ENCODE data around the gene CADPS. TPM values are rescaled to one million over a fixed set of nuclear protein-coding genes. Genes with fewer than 3 reads are reported as not detected.

CADPS gene
- total RNA-seq, 1 donor from 2014 or later, result 45.1 TPM

DNA sequence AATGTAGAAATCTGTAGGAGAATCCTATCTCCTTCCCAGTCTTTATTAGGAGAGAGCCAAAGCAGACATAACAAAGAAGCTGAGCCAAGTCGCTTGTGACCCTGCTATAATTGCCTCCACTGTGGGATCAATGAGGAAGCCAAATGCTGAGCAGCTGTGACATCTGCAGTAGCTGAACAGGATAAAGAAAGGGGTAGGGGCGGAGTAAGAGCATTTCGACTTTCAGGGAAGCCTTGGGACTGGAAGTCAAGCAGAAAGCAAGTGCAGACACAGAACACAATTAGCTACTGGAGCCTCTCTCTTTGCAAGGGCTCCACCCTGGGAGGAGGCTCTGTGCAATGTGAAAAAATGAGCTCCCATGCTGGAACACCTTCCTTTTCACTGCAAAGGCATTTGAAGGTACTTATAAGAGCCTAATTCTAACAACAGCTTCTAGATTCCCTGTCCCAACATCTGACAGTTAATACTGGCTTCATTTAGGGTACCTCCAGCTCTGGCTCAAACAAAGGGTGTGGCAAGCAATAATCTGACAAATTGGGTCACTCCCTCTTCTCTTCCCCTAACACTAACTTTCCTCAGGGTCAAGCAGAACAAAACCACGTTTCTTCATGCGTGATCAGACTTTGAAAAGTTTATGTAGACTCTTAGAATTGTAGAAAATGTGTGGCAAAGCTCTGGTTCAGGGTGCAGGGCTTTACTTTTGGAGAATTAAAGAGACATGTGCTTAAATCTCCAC lies 166.4 kb downstream of the CADPS start:
- intact Hi-C loops (cut with DNase I), result no loop called here

DNA sequence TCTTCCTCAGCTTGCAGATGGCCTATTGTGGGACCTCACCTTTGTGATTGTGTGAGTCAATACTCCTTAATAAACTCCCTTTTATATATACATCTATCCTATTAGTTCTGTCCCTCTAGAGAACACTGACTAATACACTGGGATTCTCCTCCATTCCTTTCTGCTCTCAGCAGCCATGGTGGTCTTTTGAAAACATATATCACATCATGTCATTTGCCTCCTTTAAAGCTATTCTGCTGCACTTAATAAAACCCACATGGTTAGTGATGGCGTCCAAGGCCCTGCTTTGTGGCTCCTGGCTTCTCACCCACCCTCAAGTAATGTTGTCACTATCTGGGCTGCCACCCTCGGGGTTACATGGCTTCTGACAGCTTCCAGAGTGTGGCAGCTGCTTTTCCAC lies 169.5 kb downstream of the CADPS start:
- intact Hi-C loops (cut with DNase I), result no loop called here
- no peak for DNase-seq (ENCODE audit: low spot score)

More for the DNA sequence above, 166.4 kb downstream of the CADPS start:
- DNase-seq (ENCODE audit: low spot score), result no peak

DNA sequence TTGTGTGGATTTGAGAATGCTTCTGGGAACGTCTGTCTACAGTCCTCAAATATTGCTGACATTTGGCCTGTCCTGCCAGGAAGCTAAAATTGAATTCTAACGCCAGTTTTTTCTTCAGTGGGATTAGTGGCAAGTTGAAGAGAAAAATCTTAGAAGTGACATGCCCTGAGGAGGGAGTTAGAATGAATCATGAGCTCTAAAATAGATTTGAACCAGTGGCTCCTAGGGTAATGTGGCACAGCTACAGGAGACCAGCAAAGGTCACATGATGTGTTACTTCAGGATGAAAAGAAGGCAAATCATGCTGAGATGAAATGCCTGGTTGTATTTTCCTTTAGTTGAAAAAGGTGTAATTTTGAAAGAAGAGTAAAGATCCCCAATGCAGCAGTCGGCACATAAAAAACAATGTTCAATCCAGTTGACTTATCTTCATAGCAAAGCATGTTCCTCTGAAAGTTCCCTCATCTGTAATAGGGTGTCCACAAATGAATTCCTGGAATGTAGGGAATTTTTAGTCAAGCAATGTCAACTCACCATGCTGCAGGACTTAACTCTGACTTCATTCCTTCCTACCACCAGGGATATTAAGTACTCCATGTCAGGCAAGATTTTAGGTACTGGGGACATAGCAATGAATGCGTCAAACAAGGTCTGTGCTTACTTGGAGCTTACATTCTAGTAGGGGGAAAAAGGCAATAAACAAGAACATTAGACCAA lies 171.6 kb downstream of the CADPS start:
- intact Hi-C loops (cut with DNase I), result no loop called here

DNA sequence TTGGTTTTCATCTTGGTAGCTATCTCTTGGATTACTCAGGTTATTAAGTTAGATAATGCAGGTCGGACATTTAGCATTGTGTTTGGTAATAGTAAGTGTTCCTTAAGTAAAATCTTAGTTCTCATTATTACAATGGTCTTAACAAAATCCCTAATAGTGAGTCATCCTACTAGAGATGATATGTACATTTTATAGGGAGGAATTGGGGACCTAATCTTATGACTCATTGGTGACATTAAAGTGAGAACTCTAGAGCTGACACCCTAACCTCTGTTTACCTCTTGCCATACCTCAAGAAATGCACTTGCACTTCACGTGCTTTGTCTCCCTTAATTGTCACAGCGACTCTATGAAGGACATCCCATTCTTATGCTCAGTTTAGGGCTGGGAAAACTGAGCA lies 174.9 kb downstream of the CADPS start:
- no peak for DNase-seq (ENCODE audit: low spot score)
- intact Hi-C loops (cut with DNase I), result no loop called here

More for the DNA sequence above, 171.6 kb downstream of the CADPS start:
- DNase-seq (ENCODE audit: low spot score), result no peak

DNA sequence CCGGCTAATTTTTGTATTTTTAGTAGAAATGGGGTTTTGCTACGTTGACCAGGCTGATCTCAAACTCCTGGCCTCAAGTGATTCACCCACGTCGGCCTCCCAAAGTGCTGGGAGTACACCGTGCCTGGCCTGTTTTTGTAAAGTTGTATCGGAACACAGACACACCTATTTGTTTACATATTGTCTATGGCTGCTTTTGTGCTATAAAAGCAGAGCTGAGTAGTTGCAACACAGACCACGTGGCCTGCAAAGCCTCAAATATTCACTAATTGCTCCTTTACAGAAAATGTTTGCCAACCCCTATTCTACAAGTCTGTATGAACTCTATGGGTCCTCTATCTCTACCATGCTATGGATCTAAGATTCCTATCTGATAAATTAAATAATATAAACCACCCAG lies 175.5 kb downstream of the CADPS start:
- DNase-seq (ENCODE audit: low spot score), result no peak
- intact Hi-C loops (cut with DNase I), result no loop called here

DNA sequence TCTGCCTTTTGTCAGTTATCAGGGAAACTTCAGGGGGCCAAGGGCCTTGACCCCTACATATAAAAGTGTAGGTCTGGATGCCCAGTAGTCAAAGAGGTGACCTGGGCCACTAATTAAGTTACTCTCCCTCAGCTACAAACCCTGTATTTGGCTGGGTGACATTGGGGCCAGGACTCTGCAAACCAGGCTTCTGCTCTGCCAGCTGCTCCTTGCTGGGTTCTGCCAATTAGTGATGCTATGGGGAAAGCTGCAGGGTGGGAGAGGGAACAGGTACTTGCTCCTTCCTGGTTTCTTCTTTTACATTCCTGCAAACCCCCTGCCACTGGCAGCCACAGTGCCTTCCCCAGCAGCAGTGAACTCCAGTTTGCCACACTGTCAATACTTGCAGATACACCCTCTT lies 179.2 kb downstream of the CADPS start:
- DNase-seq (ENCODE audit: low spot score), result no peak
- intact Hi-C loops (cut with DNase I), result no loop called here

DNA sequence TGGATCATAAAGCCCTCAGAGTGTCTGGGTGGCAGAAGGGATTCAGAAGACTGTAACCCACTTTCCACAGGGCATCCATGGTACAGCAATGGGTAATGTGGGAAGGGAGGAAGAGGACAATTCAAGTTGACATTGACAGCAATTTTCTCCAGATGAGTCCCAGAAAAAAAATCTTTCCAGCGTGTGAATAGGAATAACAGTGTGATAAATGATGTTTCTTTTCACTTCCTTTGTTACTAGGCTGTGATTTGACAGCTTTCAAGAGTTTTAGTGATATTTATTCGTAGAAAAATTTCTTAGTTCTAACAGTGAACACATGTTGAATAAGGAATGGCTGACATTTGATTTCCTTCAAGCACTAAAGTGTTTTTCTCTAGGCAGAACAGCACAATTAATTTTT lies 186.4 kb downstream of the CADPS start:
- no peak for DNase-seq (ENCODE audit: low spot score)
- intact Hi-C loops (cut with DNase I), result no loop called here

DNA sequence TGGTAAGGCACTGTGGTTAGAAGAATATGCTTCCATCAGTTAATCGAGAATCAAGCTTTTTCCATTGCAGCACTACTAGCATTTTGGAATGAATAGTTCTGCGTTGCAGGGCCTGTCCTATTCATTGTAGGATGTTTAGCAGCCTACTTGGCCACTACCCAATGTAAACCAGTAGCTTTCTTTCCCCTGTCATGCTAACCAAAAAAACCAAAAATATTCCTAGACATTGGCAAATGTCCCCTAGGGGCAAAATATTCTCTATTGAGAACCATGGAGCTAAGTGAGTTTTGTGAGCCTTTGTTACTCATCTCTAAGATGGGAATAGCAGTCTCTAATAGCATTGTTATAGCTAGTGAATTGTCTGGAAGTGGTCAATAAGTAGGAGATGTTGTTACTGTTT lies 187.2 kb downstream of the CADPS start:
- DNase-seq (ENCODE audit: low spot score), result no peak
- intact Hi-C loops (cut with DNase I), result no loop called here

DNA sequence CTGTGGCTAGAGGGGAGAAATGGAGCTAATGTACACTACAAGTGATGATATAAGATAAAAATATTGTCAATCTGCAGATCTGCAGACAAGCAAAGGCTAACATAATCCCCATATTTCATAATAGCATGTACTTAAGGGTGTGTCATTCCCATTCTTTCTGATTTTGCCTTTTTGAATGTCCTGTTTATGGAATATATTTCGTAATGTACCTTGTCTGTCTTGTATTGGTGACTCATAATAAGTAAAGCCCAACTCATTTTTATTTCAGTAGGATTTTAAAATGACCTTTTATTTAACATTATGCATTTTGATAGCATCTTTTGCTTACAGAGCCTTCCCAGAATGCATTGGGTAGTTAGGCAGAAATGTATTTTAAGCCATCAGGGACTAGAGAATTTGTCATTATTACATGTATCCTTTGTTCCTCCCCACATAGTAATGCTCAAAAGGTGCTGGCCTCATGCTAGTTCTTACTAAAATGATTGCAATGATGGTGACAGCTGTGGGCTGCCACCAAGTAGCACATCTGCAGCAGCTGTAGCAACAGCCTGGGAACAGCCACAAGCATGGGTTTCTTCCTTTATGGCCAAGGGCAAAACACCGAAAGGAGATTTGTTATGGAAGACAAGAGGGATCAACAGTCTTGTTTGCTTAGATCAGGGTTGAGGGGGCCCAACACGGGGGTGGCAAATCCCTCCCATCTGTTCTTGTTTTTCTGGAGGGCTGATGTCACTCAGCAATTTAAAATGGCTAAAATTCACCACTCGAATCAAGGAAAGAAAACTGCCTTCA lies 188.5 kb downstream of the CADPS start:
- no peak for DNase-seq (ENCODE audit: low spot score)
- intact Hi-C loops (cut with DNase I), result no loop called here

DNA sequence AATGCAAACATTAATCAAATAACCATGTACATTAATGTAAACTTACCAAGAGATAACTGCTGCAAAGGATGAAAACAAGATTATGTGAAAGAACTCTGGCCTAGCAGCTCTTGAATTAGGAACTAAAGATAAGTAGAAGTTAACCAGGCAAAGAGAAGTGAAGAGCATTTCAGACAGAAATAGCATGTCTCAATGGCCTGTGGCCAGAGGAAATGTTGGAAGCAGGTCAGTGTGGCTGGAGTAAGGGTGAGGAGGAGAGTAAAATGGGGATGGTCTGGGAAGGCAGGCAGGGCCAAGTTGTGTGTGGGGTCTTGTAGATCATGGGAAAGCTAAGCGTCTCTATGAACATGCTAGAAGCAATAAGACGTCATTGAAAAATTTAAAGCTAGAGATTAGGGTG lies 192.4 kb downstream of the CADPS start:
- intact Hi-C loops (cut with DNase I), result no loop called here
- no peak for DNase-seq (ENCODE audit: low spot score)

DNA sequence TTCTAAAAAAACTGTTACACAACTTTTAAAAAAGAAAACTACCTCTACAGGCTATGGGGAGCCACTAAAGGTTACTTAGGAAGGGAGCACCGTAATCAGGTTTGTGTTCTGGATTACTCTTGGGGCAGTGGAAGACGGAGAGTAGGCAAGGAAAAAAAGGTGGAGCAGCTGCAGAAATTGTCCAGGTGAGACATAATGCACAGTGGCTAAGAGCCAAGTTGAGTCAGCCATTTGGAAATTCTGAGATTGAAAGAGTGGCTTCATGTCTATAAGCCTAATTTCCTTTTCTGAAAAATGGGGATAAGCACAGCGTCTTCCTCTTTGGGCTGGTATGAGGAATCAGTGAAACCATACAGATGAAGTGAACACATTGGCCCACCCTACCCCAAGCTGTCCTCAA lies 195.2 kb downstream of the CADPS start:
- no peak for DNase-seq (ENCODE audit: low spot score)
- intact Hi-C loops (cut with DNase I), result no loop called here

DNA sequence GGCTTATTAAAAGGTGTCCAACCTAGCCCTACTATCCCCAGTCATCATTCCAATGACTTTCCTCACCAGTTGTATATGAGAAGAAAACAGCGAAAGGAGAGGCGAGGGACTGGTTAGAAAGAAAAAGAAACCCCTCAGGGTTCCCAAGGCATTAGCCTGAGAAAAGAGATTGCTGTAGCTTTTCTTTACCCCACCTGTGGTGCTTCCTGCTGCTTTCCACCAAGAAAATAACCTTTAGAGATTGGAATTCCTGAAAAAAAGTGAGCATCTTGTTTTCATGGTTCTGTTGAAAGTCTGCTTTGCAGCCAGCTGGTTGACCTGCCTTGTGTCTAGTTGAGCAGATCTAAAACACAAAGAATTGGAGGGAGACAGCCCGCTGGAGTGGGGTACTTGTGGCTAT lies 196.4 kb downstream of the CADPS start:
- intact Hi-C loops (cut with DNase I), result no loop called here

DNA sequence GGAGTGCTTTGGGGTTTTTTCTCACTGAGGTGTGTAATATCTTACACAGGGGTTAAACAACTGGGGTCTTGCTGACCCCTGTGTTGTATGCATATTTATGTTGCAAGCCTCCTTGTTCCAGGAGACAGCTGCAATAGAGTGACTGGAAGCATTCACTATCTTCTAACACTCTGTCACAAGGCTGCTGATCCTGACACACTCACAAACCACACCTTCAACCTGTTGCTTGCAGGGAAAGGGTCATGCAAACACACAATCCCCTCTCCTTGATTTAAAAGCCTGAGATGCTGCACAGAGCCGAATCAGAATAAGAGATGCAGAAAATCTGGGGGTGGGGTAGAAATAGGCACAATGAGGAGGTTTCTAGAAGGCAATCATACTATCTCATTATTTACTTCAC lies 197.3 kb downstream of the CADPS start:
- DNase-seq (ENCODE audit: low spot score), result no peak
- intact Hi-C loops (cut with DNase I), result no loop called here

More for the DNA sequence above, 196.4 kb downstream of the CADPS start:
- no peak for DNase-seq (ENCODE audit: low spot score)

DNA sequence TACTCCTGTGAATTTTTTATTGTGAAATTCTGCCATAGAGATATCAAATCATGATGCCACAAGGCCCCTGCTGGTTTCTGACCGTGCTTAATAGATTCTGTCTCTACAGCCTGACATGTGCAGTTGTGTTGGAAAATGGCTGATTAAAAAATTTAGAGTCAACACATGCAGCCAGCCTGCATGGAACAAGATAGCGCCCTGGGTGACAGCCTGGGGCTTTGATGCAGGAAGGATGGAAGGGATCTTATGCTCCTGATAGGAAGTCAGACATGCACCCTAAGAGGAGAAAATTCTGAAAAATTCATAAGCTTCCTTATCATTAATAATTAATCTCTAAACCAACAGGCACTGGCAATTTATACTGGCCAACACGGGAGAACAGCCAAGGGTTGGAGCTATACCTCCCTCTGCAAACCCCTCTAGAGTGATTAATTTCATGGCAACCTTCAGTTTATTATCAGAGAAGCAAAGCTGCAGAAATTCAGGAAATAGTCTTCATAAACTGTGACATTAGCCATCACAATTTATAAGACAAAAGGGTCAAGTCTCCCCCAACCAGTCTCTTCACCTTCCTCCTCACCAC lies 198.4 kb downstream of the CADPS start:
- intact Hi-C loops (cut with DNase I), result no loop called here
- no peak for DNase-seq (ENCODE audit: low spot score)

DNA sequence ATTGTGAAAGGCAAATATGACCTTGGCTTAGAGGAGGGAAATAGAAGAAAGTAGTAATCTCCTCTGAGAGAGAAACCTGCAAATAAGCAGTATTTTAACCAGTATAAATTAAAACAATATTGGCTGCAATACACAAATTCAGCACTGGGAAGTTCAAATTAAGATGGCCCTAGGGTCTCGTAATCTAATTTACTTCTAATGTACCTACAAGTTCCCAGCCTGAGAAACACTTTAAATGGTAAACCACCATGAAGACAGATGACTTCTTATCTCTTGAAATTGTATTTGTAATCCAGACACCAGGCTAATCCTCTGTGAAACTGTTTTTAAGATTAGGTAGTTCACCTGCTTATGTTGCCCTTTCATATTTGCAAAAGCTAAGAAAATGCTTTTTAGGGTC lies 199.7 kb downstream of the CADPS start:
- intact Hi-C loops (cut with DNase I), result no loop called here
- no peak for DNase-seq (ENCODE audit: low spot score)

DNA sequence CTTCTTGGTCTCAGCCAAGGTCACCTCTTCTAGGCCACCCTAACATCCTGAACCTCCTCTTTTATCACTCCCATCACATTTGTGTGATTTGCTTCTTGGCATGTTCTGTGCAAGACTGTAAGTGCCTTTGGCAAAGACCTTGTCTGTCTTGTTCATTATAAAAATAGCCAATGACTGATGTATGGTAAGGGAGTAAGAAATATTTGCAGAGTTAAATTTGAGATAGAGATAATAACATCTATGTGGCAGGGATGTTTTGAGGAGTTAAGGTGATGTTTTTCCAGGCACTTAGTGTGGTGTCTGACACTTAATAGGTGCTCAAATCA lies 202.3 kb downstream of the CADPS start:
- intact Hi-C loops (cut with DNase I), result no loop called here

DNA sequence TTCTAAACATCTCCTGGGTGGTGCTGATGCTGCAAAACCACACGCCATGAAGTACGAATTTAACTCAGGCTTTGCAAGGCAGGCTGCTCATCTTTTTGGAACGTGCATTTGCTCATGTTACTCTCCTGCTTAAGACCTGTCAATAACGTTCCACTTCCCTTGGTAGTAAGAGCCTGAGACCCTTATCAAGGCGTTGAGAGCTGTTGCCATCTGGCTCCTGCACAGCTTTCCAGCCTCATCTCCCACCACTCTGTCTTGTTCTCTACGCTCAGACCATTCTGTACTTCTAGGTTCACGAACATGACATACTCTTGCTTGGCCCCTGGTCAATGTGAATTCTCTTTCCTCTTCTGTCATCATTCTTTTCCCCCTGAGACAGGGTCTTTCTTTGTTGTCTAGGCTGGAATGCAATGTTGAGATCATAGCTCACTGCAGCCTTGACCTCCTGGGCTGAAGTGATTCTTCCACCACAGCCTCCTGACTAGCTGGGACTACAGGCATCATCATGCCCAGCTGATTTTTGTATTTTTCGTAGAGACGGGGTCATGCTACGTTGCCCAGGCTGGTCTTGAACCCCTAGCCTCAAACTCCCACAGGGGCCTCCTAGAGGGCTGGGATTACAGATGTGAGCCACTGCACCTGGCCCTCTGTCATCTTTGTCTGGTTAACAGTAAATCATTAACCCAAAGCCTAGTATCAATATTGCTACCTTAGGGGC lies 202.8 kb downstream of the CADPS start:
- intact Hi-C loops (cut with DNase I), result no loop called here
- DNase-seq (ENCODE audit: low spot score), result no peak

More for the DNA sequence above, 202.3 kb downstream of the CADPS start:
- no peak for DNase-seq (ENCODE audit: low spot score)

DNA sequence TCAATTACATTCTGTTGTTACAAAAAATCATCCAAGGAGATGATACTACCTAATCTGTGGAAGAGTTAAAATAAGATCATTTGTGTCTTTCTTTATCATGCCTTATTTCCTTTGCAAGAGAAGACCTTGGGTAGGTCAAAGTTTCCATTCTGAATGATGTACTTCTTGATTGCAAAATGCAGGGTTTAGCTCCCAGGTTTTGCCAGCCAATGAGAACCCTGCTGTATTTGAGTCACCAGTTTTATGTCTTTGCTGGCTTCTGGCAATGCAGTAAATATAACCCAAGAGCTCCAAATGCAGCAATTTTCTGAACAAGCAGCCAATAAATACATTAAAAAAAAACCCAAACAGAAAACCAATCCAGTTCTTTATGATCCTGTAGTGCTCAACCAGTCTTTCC lies 204.9 kb downstream of the CADPS start:
- intact Hi-C loops (cut with DNase I), result no loop called here
- no peak for DNase-seq (ENCODE audit: low spot score)

DNA sequence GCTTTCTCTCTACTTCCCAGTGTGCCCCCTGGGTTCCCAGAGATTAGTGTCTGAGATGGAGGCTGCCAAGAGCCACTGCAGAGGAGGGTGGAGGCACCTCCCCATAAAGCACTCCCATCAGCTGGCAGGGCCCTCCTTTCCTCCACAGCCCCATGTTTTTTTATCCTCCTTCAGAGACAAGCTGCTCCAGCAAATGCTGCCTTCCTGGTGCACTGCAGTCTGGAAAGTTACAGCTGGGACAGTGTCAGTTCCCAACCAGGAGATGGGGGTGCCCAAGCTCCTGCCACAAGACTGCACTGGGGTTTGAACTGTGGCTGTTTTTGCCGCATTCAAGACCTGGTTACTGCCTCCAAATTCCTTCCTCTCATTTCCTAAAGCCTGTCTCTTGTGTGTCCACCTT lies 206.1 kb downstream of the CADPS start:
- no peak for DNase-seq (ENCODE audit: low spot score)
- intact Hi-C loops (cut with DNase I), result loop anchor here (5.0 kb wide), 1 partner anchor 208 kb away; the partner anchor contains the start of gene CADPS

DNA sequence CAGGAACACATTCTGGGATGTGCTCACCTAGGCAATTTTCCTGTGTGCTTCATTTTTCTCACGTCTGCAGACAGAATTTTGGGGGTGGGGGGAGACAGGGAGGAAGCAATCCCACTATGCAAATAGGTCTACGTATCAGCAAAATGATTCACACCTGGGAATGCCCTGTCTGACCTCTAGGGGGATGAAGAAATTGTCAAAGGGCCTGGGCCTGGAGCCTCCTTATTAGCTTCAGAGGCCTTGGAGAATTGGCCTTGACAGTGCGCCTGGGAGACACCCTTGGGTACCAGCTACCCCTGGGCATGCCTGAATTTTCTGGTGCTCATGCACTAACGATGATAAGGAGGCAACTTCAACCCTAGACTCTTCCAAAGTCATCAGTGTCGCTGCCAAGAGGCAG lies 207.5 kb downstream of the CADPS start:
- intact Hi-C loops (cut with DNase I), result loop anchor here (2.0 to 5.0 kb wide), 3 partner anchors 210 to 561 kb away; partner anchors contain the start of gene CADPS
- DNase-seq (ENCODE audit: low spot score), result no peak

Measured in cardiac septum (tissue), 1 donor.